Endothelial cell (in vitro differentiated cells): ENCODE measurements around the gene RASSF10. TPM values are rescaled to one million over a fixed set of nuclear protein-coding genes. Genes with fewer than 3 reads are reported as not detected.

Experiments used
- DNase-seq: peaks from one replicate; pipeline ENCODE4 v3.0.0; 2021; ENCODE audit warnings: low spot score
- H3K27ac Mint-ChIP-seq: one replicate; pipeline ENCODE4 v1.8.0; 2021; ENCODE audit warnings: mixed read lengths, inconsistent platforms; ENCODE audit not compliant: unreplicated experiment
- H3K27me3 Mint-ChIP-seq: one replicate; pipeline ENCODE4 v1.8.0; 2021; ENCODE audit warnings: mild to moderate bottlenecking, moderate library complexity, mixed read lengths, inconsistent platforms; ENCODE audit not compliant: unreplicated experiment
- H3K36me3 Mint-ChIP-seq: one replicate; pipeline ENCODE4 v1.8.0; 2021; ENCODE audit warnings: mild to moderate bottlenecking, low read depth, mixed read lengths, inconsistent platforms; ENCODE audit not compliant: unreplicated experiment
- H3K4me1 Mint-ChIP-seq: one replicate; pipeline ENCODE4 v1.8.0; 2021; ENCODE audit warnings: mild to moderate bottlenecking, mixed read lengths, inconsistent platforms; ENCODE audit not compliant: unreplicated experiment
- H3K4me3 Mint-ChIP-seq: one replicate; pipeline ENCODE4 v1.8.0; 2021; ENCODE audit warnings: mild to moderate bottlenecking, mixed read lengths, inconsistent platforms; ENCODE audit not compliant: unreplicated experiment
- H3K9me3 Mint-ChIP-seq: one replicate; pipeline ENCODE4 v1.8.0; 2021; ENCODE audit warnings: mixed read lengths, inconsistent platforms; ENCODE audit not compliant: unreplicated experiment
- total RNA-seq: library from RNA; stranded (reverse); fragmentation: NEBNext Ultra II Directional; extraction: Animal tissue kit (Norgen Biotek cat#: 25700); gene quantifications from one replicate; pipeline ENCODE4 v1.2.1, GENCODE V29; 2021; ENCODE audit not compliant: unreplicated experiment
- TF ChIP-seq, protein P1 (sequence below): fragments of 200-600 bp; sonication (generic); IDR thresholded peaks from one replicate; pipeline ENCODE4 v1.5.0; 2021; ENCODE audit warnings: antibody characterized with exemption; ENCODE audit not compliant: unreplicated experiment

Gene RASSF10
- total RNA-seq, 1 donor from 2014 or later, result 17.5 TPM

DNA sequence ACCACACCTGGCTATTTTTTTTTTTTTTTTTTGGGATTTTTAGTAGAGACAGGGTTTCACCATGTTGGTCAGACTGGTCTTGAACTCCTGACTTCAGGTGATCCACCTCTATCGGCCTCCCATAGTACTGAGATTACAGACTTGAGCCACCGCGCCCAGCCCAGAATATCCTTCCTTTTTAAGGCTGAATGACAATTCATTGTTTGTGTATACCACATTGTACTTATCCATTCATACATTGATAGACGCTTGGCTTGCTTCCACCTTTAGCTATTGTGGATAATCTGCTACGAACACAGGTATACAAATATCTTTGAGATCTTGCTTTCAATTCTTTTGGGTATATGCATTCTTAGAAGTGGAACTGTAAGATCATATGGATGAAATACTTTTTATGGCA is 10.8 kb upstream of the RASSF10 start:
- H3K27me3 Mint-ChIP-seq, result peaks cover 2% of the 10 kb centered on the region
- no peak overlapping the region for H3K27ac Mint-ChIP-seq
- H3K4me1 Mint-ChIP-seq, result peaks cover 18% of the 10 kb centered on the region
- DNase-seq, result no peak
- TF ChIP-seq, protein P1, sequence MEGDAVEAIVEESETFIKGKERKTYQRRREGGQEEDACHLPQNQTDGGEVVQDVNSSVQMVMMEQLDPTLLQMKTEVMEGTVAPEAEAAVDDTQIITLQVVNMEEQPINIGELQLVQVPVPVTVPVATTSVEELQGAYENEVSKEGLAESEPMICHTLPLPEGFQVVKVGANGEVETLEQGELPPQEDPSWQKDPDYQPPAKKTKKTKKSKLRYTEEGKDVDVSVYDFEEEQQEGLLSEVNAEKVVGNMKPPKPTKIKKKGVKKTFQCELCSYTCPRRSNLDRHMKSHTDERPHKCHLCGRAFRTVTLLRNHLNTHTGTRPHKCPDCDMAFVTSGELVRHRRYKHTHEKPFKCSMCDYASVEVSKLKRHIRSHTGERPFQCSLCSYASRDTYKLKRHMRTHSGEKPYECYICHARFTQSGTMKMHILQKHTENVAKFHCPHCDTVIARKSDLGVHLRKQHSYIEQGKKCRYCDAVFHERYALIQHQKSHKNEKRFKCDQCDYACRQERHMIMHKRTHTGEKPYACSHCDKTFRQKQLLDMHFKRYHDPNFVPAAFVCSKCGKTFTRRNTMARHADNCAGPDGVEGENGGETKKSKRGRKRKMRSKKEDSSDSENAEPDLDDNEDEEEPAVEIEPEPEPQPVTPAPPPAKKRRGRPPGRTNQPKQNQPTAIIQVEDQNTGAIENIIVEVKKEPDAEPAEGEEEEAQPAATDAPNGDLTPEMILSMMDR, result no peak
- H3K4me3 Mint-ChIP-seq, result no peak overlapping the region
- no peaks in the 10 kb centered on the region for H3K9me3 Mint-ChIP-seq
- H3K36me3 Mint-ChIP-seq, result no peaks in the 10 kb centered on the region

DNA sequence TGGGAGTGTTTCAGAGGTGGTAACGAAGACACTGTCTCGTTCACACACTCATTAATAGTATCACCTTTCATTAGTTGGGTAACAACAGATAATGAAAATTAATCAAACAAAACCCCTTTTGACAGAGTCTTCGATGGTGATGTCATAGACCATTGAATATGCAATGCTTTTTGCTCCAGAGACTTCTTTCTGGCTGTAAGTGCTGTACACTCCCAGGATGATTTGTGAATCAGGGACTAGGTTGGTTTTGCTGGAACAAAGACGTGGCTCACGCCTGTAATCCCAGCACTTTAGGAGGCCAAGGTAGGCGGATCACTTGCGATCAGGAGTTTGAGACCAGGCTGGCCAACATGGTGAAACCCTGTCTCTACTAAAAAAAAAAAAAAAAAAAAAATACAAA is 9.5 kb upstream of the RASSF10 start:
- H3K27ac Mint-ChIP-seq, result no peak overlapping the region
- H3K4me3 Mint-ChIP-seq, result no peak overlapping the region
- no peaks in the 10 kb centered on the region for H3K36me3 Mint-ChIP-seq
- no peak for DNase-seq
- peaks cover 27% of the 10 kb centered on the region for H3K4me1 Mint-ChIP-seq
- TF ChIP-seq, protein P1, result no peak
- H3K27me3 Mint-ChIP-seq, result peaks cover 2% of the 10 kb centered on the region
- H3K9me3 Mint-ChIP-seq, result no peaks in the 10 kb centered on the region

DNA sequence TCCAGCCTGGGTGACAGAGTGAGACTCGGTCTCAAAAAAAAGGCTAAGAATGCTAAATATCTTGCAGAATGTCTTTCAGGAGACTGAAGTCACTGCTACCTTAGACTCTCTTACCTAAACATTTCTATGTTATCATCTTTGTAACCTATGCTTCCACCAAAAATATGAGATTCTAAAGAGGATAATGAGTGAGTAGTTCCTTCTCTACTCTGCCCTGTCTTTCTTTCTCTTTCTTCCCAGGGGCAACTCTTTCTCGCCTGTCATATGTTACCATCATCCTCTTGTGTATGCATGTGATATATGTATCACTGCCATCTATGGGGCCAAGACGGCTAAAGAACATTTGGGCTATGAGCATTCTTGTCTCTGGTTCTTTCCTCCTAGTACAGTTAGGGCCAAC is 9.0 kb upstream of the RASSF10 start:
- Mint-ChIP-seq H3K9me3 (no peaks in the 10 kb centered on the region), H3K27ac (no peak overlapping the region), H3K4me3 (no peak overlapping the region), H3K4me1 (peaks cover 28% of the 10 kb centered on the region), H3K36me3 (no peaks in the 10 kb centered on the region), H3K27me3 (peaks cover 2% of the 10 kb centered on the region)
- no peak for DNase-seq
- TF ChIP-seq, protein P1, result no peak

DNA sequence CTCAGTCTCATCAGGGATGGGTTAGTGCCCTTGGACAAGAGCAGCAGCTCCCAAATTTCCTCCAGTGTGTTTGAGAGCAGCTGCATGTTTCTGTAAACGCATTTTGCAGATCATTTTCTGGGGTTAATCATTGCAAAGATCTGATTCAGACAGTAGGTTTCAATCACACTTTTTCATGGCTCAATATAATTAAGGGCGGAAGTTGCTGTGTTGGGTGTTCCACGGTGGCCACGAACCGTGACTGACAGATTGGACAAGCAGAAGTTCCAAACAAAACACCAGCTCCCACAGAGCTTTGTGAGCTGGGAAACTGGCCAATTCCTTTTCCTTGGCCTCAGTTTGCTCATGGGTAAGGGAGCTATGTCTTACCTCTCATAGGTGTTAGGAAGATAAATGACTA is 8.4 kb upstream of the RASSF10 start:
- peaks cover 2% of the 10 kb centered on the region for H3K27me3 Mint-ChIP-seq
- H3K36me3 Mint-ChIP-seq, result no peaks in the 10 kb centered on the region

DNA sequence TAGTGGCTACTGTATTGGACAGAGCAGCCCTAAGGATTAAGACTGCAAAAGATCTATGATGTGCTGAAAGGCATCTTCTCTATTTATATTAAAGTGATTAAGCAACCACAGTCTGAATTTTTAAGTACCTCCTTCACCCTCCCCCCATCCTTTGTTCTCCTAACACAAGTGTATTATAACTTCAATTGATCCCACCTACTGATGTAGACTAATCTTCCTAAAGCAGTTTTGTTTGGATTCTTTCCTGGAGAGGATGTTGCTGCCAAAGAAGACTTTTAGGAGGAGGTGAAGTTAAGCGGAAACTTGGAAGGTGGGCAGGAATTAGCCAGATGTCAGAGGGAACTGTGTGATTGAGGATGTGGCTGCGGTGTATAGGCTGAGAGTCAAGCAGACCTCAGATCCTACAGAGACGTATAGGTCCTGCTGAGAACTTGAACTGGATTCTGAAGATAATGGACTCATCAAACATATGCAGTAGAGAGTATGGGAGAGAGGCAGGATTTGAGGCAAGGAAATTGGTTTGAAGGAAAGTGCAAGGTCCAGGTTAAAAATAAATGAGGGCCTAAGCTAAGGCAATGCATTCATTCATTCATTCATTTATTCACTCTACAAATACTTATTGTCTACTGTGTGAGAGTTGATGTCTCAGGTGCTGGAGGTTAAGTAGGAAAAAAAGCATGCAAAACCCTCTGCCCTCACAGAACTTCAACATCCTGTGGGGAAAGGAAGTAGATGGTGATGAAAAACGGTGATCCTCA is 5.2 kb upstream of the RASSF10 start:
- Mint-ChIP-seq H3K4me3 (no peak overlapping the region), H3K36me3 (no peaks in the 10 kb centered on the region), H3K27ac (no peak overlapping the region), H3K9me3 (no peaks in the 10 kb centered on the region), H3K4me1 (peaks cover 26% of the 10 kb centered on the region), H3K27me3 (peaks cover 3% of the 10 kb centered on the region)
- DNase-seq, result no peak
- TF ChIP-seq, protein P1, result no peak

More for the DNA sequence above, 8.4 kb upstream of the RASSF10 start:
- H3K9me3 Mint-ChIP-seq, result no peaks in the 10 kb centered on the region
- peaks cover 28% of the 10 kb centered on the region for H3K4me1 Mint-ChIP-seq
- DNase-seq, result no peak
- no peak overlapping the region for H3K27ac Mint-ChIP-seq
- TF ChIP-seq, protein P1, result no peak
- no peak overlapping the region for H3K4me3 Mint-ChIP-seq
